GM12874 (cell line): ENCODE data around the gene MAP4K1.

Experiments used
- TF ChIP-seq, protein P1 (sequence below): IDR thresholded peaks from 2 replicates; pipeline ENCODE4 v1.5.1; 2011; ENCODE audit warnings: low read depth, mild to moderate bottlenecking, control low read depth, low read length, moderate library complexity; ENCODE audit not compliant: insufficient read depth

Gene MAP4K1

GRCh38 chr19:38538386-38538785, 79.4 kb downstream of the MAP4K1 start:
- TF ChIP-seq, protein P1, sequence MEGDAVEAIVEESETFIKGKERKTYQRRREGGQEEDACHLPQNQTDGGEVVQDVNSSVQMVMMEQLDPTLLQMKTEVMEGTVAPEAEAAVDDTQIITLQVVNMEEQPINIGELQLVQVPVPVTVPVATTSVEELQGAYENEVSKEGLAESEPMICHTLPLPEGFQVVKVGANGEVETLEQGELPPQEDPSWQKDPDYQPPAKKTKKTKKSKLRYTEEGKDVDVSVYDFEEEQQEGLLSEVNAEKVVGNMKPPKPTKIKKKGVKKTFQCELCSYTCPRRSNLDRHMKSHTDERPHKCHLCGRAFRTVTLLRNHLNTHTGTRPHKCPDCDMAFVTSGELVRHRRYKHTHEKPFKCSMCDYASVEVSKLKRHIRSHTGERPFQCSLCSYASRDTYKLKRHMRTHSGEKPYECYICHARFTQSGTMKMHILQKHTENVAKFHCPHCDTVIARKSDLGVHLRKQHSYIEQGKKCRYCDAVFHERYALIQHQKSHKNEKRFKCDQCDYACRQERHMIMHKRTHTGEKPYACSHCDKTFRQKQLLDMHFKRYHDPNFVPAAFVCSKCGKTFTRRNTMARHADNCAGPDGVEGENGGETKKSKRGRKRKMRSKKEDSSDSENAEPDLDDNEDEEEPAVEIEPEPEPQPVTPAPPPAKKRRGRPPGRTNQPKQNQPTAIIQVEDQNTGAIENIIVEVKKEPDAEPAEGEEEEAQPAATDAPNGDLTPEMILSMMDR, result no peak
